ENCODE measurements around the gene KRTAP5-10. TPM values are rescaled to one million over a fixed set of nuclear protein-coding genes. Genes with fewer than 3 reads are reported as not detected.

The KRTAP5-10 gene
- total and polyA plus RNA-seq, 9 of the 15 experiments (the other 6 are each of a cell fraction or from before 2014, with no cell fraction given), result not detected

DNA sequence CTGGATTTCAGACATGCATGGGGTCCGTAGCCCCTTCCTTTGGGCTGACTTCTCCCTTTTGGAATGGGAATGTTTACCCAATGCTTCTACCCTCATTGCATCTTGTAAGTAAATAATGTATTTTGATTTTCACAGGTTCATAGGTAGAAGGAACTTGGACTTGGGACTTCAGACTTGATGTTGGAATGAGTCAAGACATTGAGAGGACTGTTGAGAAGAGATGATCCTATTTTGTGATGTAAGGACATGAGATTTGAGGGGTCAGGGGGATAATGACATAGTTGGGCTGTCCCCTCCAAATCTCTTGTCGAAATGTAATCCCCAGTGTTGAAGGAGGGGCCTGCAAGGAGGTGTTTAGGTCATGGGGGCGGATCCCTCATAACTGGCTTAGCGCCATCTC, 933 bp upstream of the KRTAP5-10 start:
- Histone ChIP-seq H3K9me3 (replicated peaks; ENCODE audit: control insufficient read depth, insufficient read depth, low read depth, low read length) (no peaks in the 10 kb centered on the region), H4K20me1 (replicated peaks; ENCODE audit: control insufficient read depth, insufficient read depth, low read length) (no peaks in the 10 kb centered on the region), H3K4me2 (ENCODE audit: insufficient read depth, low read length) (no peak overlapping the region), H3K36me3 (ENCODE audit: control insufficient read depth, insufficient read depth, low read length) (no peaks in the 10 kb centered on the region), H3K4me3 (no peak overlapping the region), H3K27ac (ENCODE audit: extremely low read depth, low read depth, low read length) (no peak overlapping the region), H3K79me2 (ENCODE audit: control insufficient read depth, insufficient read depth, low read length) (no peaks in the 10 kb centered on the region), H3K9me1 (ENCODE audit: control insufficient read depth, insufficient read depth, low read length) (no peaks in the 10 kb centered on the region), H3K4me1 (replicated peaks in 1 of 2; ENCODE audit: control insufficient read depth in 2 of 2, insufficient read depth in 2 of 2, low read length in 2 of 2) (no peaks in the 10 kb centered on the region), H3K9ac (ENCODE audit: insufficient read depth in 1 of 2, low read depth in 2 of 2, low read length in 2 of 2) (no peak overlapping the region), H3K27me3 (ENCODE audit: control insufficient read depth in 2 of 2, insufficient read depth in 2 of 2, low read length in 2 of 2) (peaks cover 7 to 31% of the 10 kb centered on the region in 2 experiments; a peak in 4 of 5 replicates), H2AFZ (ENCODE audit: low read depth, low read length) (no peak overlapping the region)
- no peak for TF ChIP-seq ZNF41 (CRISPR knock-in tag; conservative IDR thresholded peaks at IDR 0.05)
- ChIA-PET POLR2A (no interaction called here), CTCF (ENCODE audit: low intra/inter-chr PET ratio) (no interaction called here)
- in situ Hi-C loops (cut with MboI) (no loop called here), intact Hi-C loops (cut with micrococcal nuclease) (no loop called here)
- BruUV-seq (replicated peaks), result no TSS peak
- ATAC-seq (no peak), DNase-seq (ENCODE audit: extremely low read depth in 1 of 4, low spot score in 3 of 4) (no peak), FAIRE-seq (no peak)
- WGBS (ENCODE audit: insufficient coverage, low coverage, missing lambda C conversion rate), result 9% methylated on average over 4 of the region's 4 CpGs

DNA sequence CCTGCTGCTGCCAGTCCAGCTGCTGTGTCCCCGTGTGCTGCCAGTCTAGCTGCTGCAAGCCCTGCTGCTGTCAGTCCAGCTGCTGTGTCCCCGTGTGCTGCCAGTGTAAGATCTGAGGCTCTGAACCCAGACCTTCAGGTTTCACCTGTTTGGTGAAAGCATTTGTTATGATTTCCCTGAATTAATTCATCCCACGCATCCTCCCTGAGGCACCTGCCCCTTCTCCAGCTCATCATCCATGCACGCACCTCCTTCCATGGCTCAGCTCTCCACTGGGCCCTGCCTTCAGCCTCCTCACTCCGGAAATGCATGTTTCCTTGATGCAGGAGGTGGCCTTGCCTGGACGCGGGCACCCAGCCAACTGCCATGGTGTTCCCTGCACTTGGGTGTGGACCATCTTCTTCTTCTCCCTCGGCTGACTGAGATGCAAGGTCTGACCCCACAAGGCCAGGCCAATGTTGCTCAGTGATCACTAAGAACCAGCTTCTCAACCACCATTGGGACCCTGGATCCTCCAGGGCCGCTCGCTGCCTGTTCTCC, 788 bp downstream of the KRTAP5-10 start:
- DNase-seq (ENCODE audit: extremely low read depth in 1 of 4, low spot score in 3 of 4) (no peak), ATAC-seq (no peak), FAIRE-seq (no peak)
- no peak overlapping the region for H2AFZ ChIP-seq (ENCODE audit: low read depth, low read length)
- intact Hi-C loops (cut with micrococcal nuclease) (no loop called here), in situ Hi-C loops (cut with MboI) (no loop called here)
- CTCF ChIA-PET (ENCODE audit: low intra/inter-chr PET ratio), result no interaction called here
- no peaks in the 10 kb centered on the region for H3K9me1 ChIP-seq (ENCODE audit: control insufficient read depth, insufficient read depth, low read length)
- POLR2A ChIA-PET, result no interaction called here
- WGBS (ENCODE audit: insufficient coverage, low coverage, missing lambda C conversion rate), result under 1% methylated on average over 10 of the region's 10 CpGs
- H3K4me3 ChIP-seq, result no peak overlapping the region
- H3K9ac ChIP-seq (ENCODE audit: insufficient read depth in 1 of 2, low read depth in 2 of 2, low read length in 2 of 2), result no peak overlapping the region
- no peaks in the 10 kb centered on the region for H3K4me1 ChIP-seq (replicated peaks in 1 of 2; ENCODE audit: control insufficient read depth in 2 of 2, insufficient read depth in 2 of 2, low read length in 2 of 2)
- H3K27me3 ChIP-seq (ENCODE audit: control insufficient read depth in 2 of 2, insufficient read depth in 2 of 2, low read length in 2 of 2), result peaks cover 11 to 41% of the 10 kb centered on the region in 2 experiments; a peak in 4 of 5 replicates
- H3K27ac ChIP-seq (ENCODE audit: extremely low read depth, low read depth, low read length), result no peak overlapping the region
- no TSS peak for BruUV-seq (replicated peaks)
- H3K4me2 ChIP-seq (ENCODE audit: insufficient read depth, low read length), result no peak overlapping the region
- no peaks in the 10 kb centered on the region for H3K36me3 ChIP-seq (ENCODE audit: control insufficient read depth, insufficient read depth, low read length)
- no peaks in the 10 kb centered on the region for H4K20me1 ChIP-seq (replicated peaks; ENCODE audit: control insufficient read depth, insufficient read depth, low read length)
- H3K79me2 ChIP-seq (ENCODE audit: control insufficient read depth, insufficient read depth, low read length), result no peaks in the 10 kb centered on the region
- no peaks in the 10 kb centered on the region for H3K9me3 ChIP-seq (replicated peaks; ENCODE audit: control insufficient read depth, insufficient read depth, low read depth, low read length)
- TF ChIP-seq RNF2 (IDR thresholded peaks at IDR 0.05) (no peak), ZEB2 (IDR thresholded peaks at IDR 0.05) (no peak), POLR2A (conservative IDR thresholded peaks at IDR 0.05) (no peak), SLC30A9 (CRISPR knock-in tag; IDR thresholded peaks at IDR 0.05) (no peak), SOX6 (IDR thresholded peaks at IDR 0.05) (no peak), ZNF175 (CRISPR knock-in tag; IDR thresholded peaks at IDR 0.05; ENCODE audit: low read depth) (no peak), CEBPB (tag; IDR thresholded peaks at IDR 0.05) (no peak), ZNF699 (CRISPR knock-in tag; IDR thresholded peaks at IDR 0.05; ENCODE audit: insufficient replicate concordance) (no peak), ZNF655 (CRISPR knock-in tag; IDR thresholded peaks at IDR 0.05) (no peak), EZH2 (IDR thresholded peaks at IDR 0.05; ENCODE audit: borderline replicate concordance, low read depth, low read length) (no peak), NR1H2 (CRISPR knock-in tag; IDR thresholded peaks at IDR 0.05) (no peak)
- TF ChIP-seq, protein P1, sequence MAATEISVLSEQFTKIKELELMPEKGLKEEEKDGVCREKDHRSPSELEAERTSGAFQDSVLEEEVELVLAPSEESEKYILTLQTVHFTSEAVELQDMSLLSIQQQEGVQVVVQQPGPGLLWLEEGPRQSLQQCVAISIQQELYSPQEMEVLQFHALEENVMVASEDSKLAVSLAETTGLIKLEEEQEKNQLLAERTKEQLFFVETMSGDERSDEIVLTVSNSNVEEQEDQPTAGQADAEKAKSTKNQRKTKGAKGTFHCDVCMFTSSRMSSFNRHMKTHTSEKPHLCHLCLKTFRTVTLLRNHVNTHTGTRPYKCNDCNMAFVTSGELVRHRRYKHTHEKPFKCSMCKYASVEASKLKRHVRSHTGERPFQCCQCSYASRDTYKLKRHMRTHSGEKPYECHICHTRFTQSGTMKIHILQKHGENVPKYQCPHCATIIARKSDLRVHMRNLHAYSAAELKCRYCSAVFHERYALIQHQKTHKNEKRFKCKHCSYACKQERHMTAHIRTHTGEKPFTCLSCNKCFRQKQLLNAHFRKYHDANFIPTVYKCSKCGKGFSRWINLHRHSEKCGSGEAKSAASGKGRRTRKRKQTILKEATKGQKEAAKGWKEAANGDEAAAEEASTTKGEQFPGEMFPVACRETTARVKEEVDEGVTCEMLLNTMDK (IDR thresholded peaks at IDR 0.05; ENCODE audit: borderline replicate concordance, insufficient read depth, low read depth, low read length, poor library complexity, severe bottlenecking), result no peak
